ENCODE results near the gene TMEM158. TPM values are rescaled to one million over a fixed set of nuclear protein-coding genes. Genes with fewer than 3 reads are reported as not detected.

TMEM158 gene
- total and polyA plus RNA-seq, 10 of the 15 experiments (the other 5 are each of a cell fraction or from before 2014, with no cell fraction given): not detected

DNA sequence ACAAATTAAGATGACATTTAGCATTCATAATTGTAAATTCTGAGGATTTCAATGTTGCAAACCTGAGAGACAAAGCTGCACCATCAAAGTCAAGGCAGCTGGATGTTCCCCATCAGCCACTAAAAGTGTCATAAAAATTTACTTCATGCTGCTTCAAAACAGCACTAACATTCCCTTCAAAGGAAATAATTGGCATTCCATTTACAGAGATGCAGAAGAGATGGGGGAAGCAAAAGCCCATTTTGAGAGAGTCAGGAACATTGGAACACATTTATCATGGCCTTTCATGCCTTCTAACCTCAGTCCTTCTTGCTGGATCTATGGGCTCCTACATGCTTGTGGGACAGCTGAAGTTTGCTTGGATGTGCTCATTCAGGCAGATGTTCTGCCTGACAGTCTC is 6.4 kb upstream of the TMEM158 start:
- Histone ChIP-seq H3K9me3 (replicated peaks; ENCODE audit: control insufficient read depth, insufficient read depth, low read length) (no peaks in the 10 kb centered on the region; the same call in 2 of the 3 replicates), H3K27me3 (replicated peaks in 1 of 2; ENCODE audit: control insufficient read depth in 2 of 2, insufficient read depth in 2 of 2, low read length in 1 of 2) (peaks cover 4 to 12% of the 10 kb centered on the region in 2 experiments), H3K4me2 (ENCODE audit: control insufficient read depth, insufficient read depth) (no peak overlapping the region), H3K9ac (ENCODE audit: control insufficient read depth, insufficient read depth, low read length) (no peak overlapping the region), H3K4me3 (no peak overlapping the region), H3K36me3 (ENCODE audit: control insufficient read depth in 2 of 2, insufficient read depth in 2 of 2, low read length in 1 of 2) (no peaks in the 10 kb centered on the region), H3K79me2 (ENCODE audit: control insufficient read depth, insufficient read depth, low read length) (no peaks in the 10 kb centered on the region), H2AFZ (ENCODE audit: control insufficient read depth, low read depth, low read length) (no peak overlapping the region), H3K27ac (ENCODE audit: control insufficient read depth, insufficient read depth) (no peak overlapping the region), H3K4me1 (ENCODE audit: control insufficient read depth, insufficient read depth, low read length) (no peaks in the 10 kb centered on the region), H4K20me1 (ENCODE audit: control insufficient read depth, insufficient read depth) (no peaks in the 10 kb centered on the region)
- FAIRE-seq (no peak), DNase-seq (ENCODE audit: low read depth, low spot score) (no peak), ATAC-seq (no peak)
- RAD21 ChIA-PET (ENCODE audit: unreplicated experiment): no interaction called here
- CTCF ChIA-PET: no interaction called here
- in situ Hi-C loops (cut with MboI): no loop called here
- BruUV-seq (replicated peaks): no TSS peak
- SMC1A ChIA-PET (ENCODE audit: uncharacterized antibody, unreplicated experiment): no interaction called here
- POLR2A ChIA-PET: no interaction called here
- intact Hi-C loops (cut with micrococcal nuclease; ENCODE audit: unreplicated experiment): no loop called here
- TF ChIP-seq, protein P1, sequence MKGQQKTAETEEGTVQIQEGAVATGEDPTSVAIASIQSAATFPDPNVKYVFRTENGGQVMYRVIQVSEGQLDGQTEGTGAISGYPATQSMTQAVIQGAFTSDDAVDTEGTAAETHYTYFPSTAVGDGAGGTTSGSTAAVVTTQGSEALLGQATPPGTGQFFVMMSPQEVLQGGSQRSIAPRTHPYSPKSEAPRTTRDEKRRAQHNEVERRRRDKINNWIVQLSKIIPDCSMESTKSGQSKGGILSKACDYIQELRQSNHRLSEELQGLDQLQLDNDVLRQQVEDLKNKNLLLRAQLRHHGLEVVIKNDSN (IDR thresholded peaks at IDR 0.05; ENCODE audit: borderline replicate concordance, extremely low read length, insufficient read depth, low read depth, low read length): no peak
- TF ChIP-seq SUZ12 (IDR thresholded peaks at IDR 0.05; ENCODE audit: unreplicated experiment) (no peak), NR2C2 (IDR thresholded peaks at IDR 0.05; ENCODE audit: borderline replicate concordance, control insufficient read depth, insufficient read length, low read depth) (no peak), RUNX3 (IDR thresholded peaks at IDR 0.05; ENCODE audit: low read length) (no peak), CHD4 (IDR thresholded peaks at IDR 0.05) (no peak), SP1 (IDR thresholded peaks at IDR 0.05; ENCODE audit: low read depth, low read length) (no peak), BACH1 (IDR thresholded peaks at IDR 0.05; ENCODE audit: borderline replicate concordance) (no peak), SMAD1 (IDR thresholded peaks at IDR 0.05; ENCODE audit: low read depth, partially characterized antibody) (no peak), CREM (IDR thresholded peaks at IDR 0.05; ENCODE audit: low read depth) (no peak), SMAD5 (IDR thresholded peaks at IDR 0.05; ENCODE audit: low read depth) (no peak), POLR2AphosphoS2 (IDR thresholded peaks at IDR 0.05; ENCODE audit: low read depth, low read length) (no peak), ZNF217 (IDR thresholded peaks at IDR 0.05) (no peak), SIN3A (IDR thresholded peaks at IDR 0.05; ENCODE audit: low read depth, low read length) (no peak), EGR1 (IDR thresholded peaks at IDR 0.05; ENCODE audit: borderline replicate concordance in 1 of 2, low read depth in 2 of 2, low read length in 2 of 2) (no peak)
- TF ChIP-seq, protein P2, sequence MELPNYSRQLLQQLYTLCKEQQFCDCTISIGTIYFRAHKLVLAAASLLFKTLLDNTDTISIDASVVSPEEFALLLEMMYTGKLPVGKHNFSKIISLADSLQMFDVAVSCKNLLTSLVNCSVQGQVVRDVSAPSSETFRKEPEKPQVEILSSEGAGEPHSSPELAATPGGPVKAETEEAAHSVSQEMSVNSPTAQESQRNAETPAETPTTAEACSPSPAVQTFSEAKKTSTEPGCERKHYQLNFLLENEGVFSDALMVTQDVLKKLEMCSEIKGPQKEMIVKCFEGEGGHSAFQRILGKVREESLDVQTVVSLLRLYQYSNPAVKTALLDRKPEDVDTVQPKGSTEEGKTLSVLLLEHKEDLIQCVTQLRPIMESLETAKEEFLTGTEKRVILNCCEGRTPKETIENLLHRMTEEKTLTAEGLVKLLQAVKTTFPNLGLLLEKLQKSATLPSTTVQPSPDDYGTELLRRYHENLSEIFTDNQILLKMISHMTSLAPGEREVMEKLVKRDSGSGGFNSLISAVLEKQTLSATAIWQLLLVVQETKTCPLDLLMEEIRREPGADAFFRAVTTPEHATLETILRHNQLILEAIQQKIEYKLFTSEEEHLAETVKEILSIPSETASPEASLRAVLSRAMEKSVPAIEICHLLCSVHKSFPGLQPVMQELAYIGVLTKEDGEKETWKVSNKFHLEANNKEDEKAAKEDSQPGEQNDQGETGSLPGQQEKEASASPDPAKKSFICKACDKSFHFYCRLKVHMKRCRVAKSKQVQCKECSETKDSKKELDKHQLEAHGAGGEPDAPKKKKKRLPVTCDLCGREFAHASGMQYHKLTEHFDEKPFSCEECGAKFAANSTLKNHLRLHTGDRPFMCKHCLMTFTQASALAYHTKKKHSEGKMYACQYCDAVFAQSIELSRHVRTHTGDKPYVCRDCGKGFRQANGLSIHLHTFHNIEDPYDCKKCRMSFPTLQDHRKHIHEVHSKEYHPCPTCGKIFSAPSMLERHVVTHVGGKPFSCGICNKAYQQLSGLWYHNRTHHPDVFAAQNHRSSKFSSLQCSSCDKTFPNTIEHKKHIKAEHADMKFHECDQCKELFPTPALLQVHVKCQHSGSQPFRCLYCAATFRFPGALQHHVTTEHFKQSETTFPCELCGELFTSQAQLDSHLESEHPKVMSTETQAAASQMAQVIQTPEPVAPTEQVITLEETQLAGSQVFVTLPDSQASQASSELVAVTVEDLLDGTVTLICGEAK (IDR thresholded peaks at IDR 0.05; ENCODE audit: borderline replicate concordance): no peak
- TF ChIP-seq, protein P3, sequence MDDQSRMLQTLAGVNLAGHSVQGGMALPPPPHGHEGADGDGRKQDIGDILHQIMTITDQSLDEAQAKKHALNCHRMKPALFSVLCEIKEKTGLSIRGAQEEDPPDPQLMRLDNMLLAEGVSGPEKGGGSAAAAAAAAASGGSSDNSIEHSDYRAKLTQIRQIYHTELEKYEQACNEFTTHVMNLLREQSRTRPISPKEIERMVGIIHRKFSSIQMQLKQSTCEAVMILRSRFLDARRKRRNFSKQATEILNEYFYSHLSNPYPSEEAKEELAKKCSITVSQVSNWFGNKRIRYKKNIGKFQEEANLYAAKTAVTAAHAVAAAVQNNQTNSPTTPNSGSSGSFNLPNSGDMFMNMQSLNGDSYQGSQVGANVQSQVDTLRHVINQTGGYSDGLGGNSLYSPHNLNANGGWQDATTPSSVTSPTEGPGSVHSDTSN (IDR thresholded peaks at IDR 0.05; ENCODE audit: insufficient replicate concordance, low read depth, low read length): no peak

All from GM12878 (cell line).